Hematopoietic multipotent progenitor cell treated with erythropoietin and hydrocortisone succinate and interleukin-3 and kit ligand, for 4 days (in vitro differentiated cells): ENCODE results near the gene DNAH11.
"Not testable (repeated sequence)": the region's sequence is repeated elsewhere in the genome, so short reads cannot be mapped to it uniquely, and the experiment has no call there.

ENCODE experiments used
- DNase-seq: peaks from one replicate; pipeline ENCODE4 v3.0.0-alpha.2; 2015

The DNAH11 gene

GRCh38 chr7:21618706-21619105, 75.9 kb downstream of the DNAH11 start:
- no peak for DNase-seq

- DNase-seq: no peak
Observed at GRCh38 chr7:21620054-21620453, 77.2 kb downstream of the DNAH11 start.

DNA sequence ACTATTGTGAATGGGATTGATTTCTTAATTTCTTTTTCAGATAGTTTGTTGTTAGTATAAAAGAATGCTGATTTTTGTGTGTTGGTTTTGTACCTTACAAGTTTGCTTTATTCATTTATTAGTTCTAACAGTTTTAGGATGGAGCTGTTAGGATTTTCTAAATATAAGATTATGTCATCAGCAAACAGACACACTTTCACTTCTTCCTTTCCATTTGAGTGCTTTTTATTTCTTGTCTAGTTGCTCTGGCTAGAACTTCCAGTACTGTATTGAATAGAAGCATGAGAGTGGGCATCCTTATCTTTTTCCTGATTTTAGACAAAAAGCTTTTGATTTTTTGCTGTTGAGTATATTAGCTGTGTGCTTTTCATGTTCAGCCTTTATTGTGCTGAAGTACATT, 81.5 kb downstream of the DNAH11 start:
- DNase-seq: no peak

GRCh38 chr7:21636694-21637093, 93.9 kb downstream of the DNAH11 start:
- DNase-seq: no peak

DNA sequence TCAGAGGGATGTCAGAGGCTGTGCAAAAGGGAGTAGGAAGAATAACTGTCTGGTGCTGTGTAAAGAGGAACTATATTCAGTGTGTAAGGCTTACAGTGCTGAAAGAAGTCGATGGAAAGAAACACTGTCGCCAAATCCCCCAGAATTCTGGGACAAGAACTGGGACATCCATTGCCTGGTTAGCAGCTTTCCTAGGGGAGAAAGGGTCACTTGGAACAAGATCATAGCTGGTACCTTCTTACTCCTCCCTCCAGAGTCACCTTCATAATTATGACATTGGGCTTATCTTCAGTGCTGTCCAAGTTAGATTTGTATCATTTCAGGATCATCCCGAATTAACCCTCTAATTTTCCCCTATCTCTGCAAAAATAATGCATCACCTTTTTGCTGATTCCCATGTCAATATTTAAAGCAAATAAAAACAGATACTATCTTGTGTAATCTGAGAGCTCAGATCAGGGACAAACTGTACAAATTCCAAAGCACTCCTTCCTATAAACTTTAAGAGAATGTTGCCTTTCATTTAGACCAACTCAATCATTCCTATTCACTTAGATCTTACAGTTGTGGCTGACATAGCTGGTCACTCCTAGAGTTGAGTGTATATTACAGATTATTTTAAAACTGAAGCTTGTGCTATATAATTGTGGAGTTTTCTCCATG, 96.5 kb downstream of the DNAH11 start:
- no peak for DNase-seq

GRCh38 chr7:21640105-21640504, 97.3 kb downstream of the DNAH11 start:
- no peak for DNase-seq

GRCh38 chr7:21641546-21641945, 98.7 kb downstream of the DNAH11 start:
- DNase-seq: no peak

DNA sequence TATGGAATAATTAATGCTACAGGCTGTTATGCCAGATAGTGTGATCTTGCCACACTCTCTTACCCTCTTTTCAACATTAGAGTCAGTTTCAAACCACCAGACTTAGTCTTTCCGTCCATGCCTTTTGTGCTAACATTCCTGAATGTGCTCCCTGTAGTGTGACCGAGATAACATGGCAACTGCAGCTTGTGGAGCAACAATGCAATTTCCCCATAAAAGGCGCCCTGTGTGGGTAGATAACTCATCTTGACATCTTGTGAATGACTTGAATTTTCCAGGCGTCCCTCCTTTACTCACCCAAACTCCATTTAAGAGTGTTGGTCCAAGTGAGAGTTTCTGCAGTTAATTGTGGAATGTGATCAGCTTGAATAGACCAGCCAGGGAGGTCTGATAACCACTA, 99.6 kb downstream of the DNAH11 start:
- DNase-seq: no peak

DNA sequence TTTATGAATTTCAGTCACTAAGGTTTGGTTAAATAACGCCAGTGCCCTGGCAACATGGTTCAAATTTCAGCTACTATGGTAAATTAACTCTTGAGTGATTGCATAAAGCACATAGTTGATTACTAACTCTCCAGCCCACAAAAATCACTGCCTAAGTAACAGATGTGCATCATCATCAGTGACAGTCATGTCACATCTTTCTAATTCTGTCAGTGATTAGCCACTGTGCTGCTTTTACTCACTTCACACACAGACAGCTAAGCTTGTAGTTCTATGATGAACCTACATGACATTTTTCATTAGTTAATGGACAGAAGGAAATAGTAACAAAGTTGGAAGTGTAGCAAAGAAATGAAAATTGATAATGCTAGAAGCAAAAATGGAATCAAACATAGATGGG, 108.9 kb downstream of the DNAH11 start:
- DNase-seq: no peak

DNA sequence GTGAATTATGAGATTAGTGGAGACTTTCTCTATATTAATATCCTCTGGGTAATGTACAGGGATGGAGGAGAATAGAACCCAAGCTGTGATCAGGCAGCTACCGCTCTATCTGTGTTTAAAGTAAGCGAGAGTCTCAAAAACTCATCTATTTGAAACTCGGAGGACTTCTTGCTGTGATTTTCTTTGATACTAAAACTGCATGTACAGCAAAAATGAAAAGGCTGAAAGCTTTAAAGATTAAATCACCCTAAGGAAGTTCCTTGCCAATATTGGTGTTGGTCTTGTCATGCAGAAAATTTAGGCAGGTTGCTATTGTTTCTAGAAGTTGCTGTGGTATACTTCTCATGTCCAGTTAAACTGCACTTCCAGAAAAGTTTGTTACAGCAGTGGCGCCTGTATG, 110.8 kb downstream of the DNAH11 start:
- DNase-seq: no peak

- no peak for DNase-seq
Observed at GRCh38 chr7:21656081-21656480, 113.2 kb downstream of the DNAH11 start.

- no peak for DNase-seq
Observed at GRCh38 chr7:21656796-21657195, 114.0 kb downstream of the DNAH11 start.

- DNase-seq: no peak
Observed at GRCh38 chr7:21670496-21670895, 127.7 kb downstream of the DNAH11 start.

GRCh38 chr7:21671859-21672258, 129.0 kb downstream of the DNAH11 start:
- DNase-seq: peak; percentile 31

- no peak for DNase-seq
Observed at GRCh38 chr7:21675255-21675654, 132.4 kb downstream of the DNAH11 start.

GRCh38 chr7:21690705-21691104, 147.9 kb downstream of the DNAH11 start:
- no peak for DNase-seq

DNA sequence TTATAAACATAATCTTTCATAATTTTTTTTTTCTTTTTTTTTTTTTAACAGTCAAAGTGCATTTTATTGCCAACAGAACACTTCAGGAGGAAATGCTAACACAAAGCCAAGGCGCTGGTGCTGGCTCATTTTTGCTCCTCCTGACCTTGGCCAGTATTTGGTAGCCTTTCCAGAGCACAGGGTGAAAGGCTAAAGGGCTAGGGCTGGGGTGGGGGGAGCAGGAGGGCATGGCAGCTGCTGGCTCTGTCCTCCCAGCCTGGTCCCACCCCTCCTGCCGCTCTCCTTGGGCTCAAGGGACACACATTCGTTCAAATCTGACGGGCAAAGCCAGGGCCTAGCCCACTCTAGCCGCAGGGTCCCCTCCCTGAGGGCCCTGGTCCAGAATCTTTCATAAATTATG, 148.3 kb downstream of the DNAH11 start:
- not testable (repeated sequence) for DNase-seq

DNA sequence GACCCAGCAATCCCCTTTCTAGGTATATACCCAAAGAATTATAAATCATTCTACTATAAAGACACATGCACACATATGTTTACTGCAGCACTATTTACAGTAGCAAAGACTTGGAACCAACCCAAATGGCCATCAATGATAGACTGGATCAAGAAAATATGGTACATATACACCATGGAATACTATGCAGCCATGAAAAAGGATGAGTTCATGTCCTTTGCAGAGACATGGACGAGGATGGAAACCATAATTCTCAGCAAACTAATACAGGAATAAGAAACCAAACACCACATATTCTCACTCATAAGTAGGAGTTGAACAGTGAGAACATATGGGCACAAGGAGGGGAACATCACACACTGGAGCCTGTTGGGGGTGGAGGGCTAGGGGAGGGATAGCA, 157.7 kb downstream of the DNAH11 start:
- not testable (repeated sequence) for DNase-seq

DNA sequence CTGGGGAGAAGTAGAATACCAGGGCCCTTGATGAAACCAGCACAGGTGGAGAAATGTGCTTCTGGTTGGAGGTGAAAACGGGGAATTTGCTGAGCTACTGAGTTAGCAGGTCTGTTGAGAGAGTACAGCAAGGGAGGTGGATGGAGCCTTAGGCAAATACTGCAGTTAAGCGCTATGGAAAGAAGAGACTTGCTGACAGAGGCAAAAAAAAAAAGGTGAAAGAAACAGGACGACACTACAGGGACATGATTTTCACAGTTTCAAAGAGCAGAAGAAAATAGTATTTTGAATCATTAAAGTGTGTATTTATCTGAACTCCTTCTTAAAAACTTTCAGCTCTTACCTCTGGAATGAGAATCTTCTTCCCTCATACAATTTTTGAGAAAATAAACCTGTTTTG, 159.5 kb downstream of the DNAH11 start:
- no peak for DNase-seq

- no peak for DNase-seq
Observed at GRCh38 chr7:21704359-21704758, 161.5 kb downstream of the DNAH11 start.

GRCh38 chr7:21706131-21706530, 163.3 kb downstream of the DNAH11 start:
- no peak for DNase-seq

- no peak for DNase-seq
Observed at GRCh38 chr7:21707566-21707965, 164.7 kb downstream of the DNAH11 start.

- no peak for DNase-seq
Observed at GRCh38 chr7:21708096-21708495, 165.3 kb downstream of the DNAH11 start.

- DNase-seq: no peak
Observed at GRCh38 chr7:21717323-21717722, 174.5 kb downstream of the DNAH11 start.

GRCh38 chr7:21718391-21718790, 175.6 kb downstream of the DNAH11 start:
- DNase-seq: no peak

- DNase-seq: no peak
Observed at GRCh38 chr7:21719846-21720245, 177.0 kb downstream of the DNAH11 start.
